Renal cortical epithelial cell (primary cell): ENCODE results near the gene SLC52A1. TPM values are rescaled to one million over a fixed set of nuclear protein-coding genes. Genes with fewer than 3 reads are reported as not detected.
"Not testable (repeated sequence)": the region's sequence is repeated elsewhere in the genome, so short reads cannot be mapped to it uniquely, and the experiment has no call there.

Experiments
- DNase-seq: peaks from one replicate; pipeline ENCODE4 v3.0.0-alpha.2; 2011; ENCODE audit warnings: low read depth
- total RNA-seq: library from RNA; depleted of rRNA; stranded (reverse); fragments of >200 nt; gene quantifications from 2 replicates; pipeline ENCODE4 v1.2.3, GENCODE V29; 2014

SLC52A1 gene
- total RNA-seq, 1 donor from 2014 or later, result 0.55 TPM

- peak; percentile 56 for DNase-seq
Observed at GRCh38 chr17:5031365-5032082, 3.7 kb downstream of the SLC52A1 start.

- not testable (repeated sequence) for DNase-seq
Observed at GRCh38 chr17:5030168-5030567, 5.1 kb downstream of the SLC52A1 start.

GRCh38 chr17:5027916-5028315 lies 7.3 kb downstream of the SLC52A1 start:
- DNase-seq, result no peak

- no peak for DNase-seq
Observed at GRCh38 chr17:5027299-5027698, 7.9 kb downstream of the SLC52A1 start.

GRCh38 chr17:5024604-5025003 lies 10.6 kb downstream of the SLC52A1 start:
- no peak for DNase-seq

GRCh38 chr17:5023588-5024147 lies 11.6 kb downstream of the SLC52A1 start:
- no peak for DNase-seq

- DNase-seq, result no peak
Observed at GRCh38 chr17:5022171-5022711, 13.0 kb downstream of the SLC52A1 start.

- no peak for DNase-seq
Observed at GRCh38 chr17:5020502-5021023, 14.7 kb downstream of the SLC52A1 start.

- DNase-seq, result no peak
Observed at GRCh38 chr17:5019475-5019956, 15.7 kb downstream of the SLC52A1 start.

- no peak for DNase-seq
Observed at GRCh38 chr17:5014357-5014756, 20.9 kb downstream of the SLC52A1 start.

- DNase-seq, result no peak
Observed at GRCh38 chr17:5011928-5012327, 23.3 kb downstream of the SLC52A1 start.

GRCh38 chr17:5003214-5003867 lies 31.9 kb downstream of the SLC52A1 start:
- no peak for DNase-seq

- no peak for DNase-seq
Observed at GRCh38 chr17:5002121-5002788, 33.0 kb downstream of the SLC52A1 start.

- DNase-seq, result no peak
Observed at GRCh38 chr17:5000237-5000639, 35.0 kb downstream of the SLC52A1 start.

GRCh38 chr17:4999430-5000093 lies 35.7 kb downstream of the SLC52A1 start:
- no peak for DNase-seq

GRCh38 chr17:4998732-4999429 lies 36.3 kb downstream of the SLC52A1 start:
- DNase-seq, result no peak

GRCh38 chr17:4998027-4998731 lies 37.0 kb downstream of the SLC52A1 start:
- DNase-seq, result no peak

GRCh38 chr17:4997302-4998026 lies 37.8 kb downstream of the SLC52A1 start, which contains the start of the genes INCA1 and KIF1C:
TSS of gene INCA1 (minus strand) at chr17:4997522. CDS start at chr17:4994437, 3,085 bp downstream.
TSS of gene KIF1C (plus strand) at chr17:4997950. CDS start at chr17:5000247, 2,297 bp downstream.
- peak; percentile 62 for DNase-seq

GRCh38 chr17:4994081-4994595 lies 41.1 kb downstream of the SLC52A1 start:
- DNase-seq, result no peak
